HG03442 (cell line): ENCODE data around the gene C1QTNF5.

Experiments used
- ATAC-seq: cut with Tn5 transposase; IDR thresholded peaks from one replicate; pipeline ENCODE4 v1.9.1; 2021; ENCODE audit warnings: mild to moderate bottlenecking, moderate library complexity; ENCODE audit not compliant: unreplicated experiment

Gene C1QTNF5

GRCh38 chr11:119359365-119360214 lies 18.9 kb upstream of the C1QTNF5 start:
- no peak for ATAC-seq

DNA sequence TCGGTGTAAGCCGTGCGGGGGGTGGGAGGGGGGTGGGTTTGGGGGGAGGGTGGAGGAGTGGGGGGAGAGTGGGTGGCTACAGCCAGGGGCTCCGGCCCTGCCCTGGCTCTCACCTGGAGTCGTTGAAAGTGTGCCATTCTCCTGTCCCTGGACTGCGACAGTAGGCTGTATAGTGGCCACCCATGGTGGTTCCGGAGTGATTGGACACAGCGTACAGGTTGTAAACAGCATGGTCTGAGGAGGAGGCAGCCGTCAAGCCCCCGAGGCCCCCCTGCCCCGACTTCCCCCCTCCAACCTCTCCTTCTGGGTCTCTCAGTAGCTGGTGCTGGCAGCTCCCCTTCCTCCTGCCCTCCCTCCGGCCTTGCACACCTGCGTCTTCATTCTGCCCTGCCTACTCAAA lies 16.4 kb upstream of the C1QTNF5 start:
- no peak for ATAC-seq

DNA sequence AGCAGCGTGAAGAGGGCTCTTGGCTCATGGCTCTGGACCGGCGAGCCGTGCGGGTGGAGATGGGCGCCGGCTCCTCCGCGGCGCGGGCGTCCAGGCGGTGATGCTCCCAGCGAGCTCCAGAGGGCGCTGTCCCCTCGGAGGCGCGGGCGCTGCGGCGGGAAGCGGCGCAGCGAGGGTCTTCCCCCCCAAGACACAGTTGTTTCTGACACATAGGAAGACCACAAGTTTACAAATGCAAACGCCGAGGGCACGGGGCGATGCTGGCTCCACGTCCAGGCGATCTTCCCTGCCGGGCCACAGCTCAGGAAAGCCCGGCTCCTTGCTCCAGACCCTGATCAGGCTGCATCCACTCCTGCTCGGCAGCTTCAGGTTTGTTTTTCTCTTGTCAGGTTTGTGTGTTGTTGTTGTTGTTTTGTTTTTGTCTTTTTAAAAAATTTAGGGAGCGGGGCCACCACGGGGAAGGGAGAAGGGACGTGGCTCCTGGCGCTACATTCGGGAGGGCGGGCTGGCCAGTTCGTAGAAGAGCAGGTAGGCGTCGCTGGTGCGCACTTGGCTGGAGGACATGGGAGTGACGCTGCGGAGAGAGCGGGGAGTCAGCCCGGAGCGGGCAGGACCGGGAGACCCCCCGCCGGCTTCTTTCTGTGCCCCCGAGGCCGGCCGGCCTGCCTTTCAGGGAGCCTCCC lies 15.8 kb upstream of the C1QTNF5 start:
- peak; percentile 64 for ATAC-seq

GRCh38 chr11:119355091-119355843 lies 14.6 kb upstream of the C1QTNF5 start:
- ATAC-seq: no peak

DNA sequence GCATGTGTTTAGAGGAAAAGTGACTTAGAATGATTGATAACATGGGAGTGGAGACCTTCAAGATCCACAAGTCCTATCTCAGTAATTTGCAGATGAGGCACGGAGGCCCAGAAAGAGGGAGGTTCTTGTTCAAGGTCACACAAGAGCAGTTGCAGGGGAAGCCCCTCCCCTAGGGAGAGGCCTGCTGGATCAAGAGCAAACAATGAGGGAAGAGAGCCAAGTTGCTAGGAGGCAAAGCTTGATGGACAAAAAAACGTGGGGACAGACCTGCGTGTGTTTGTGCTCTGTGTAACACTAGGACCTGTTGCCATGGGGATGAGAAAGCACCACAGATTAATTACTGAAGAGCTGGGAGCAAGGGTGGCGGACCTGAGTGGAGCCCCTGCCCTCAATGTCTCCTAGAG lies 12.2 kb upstream of the C1QTNF5 start:
- no peak for ATAC-seq

DNA sequence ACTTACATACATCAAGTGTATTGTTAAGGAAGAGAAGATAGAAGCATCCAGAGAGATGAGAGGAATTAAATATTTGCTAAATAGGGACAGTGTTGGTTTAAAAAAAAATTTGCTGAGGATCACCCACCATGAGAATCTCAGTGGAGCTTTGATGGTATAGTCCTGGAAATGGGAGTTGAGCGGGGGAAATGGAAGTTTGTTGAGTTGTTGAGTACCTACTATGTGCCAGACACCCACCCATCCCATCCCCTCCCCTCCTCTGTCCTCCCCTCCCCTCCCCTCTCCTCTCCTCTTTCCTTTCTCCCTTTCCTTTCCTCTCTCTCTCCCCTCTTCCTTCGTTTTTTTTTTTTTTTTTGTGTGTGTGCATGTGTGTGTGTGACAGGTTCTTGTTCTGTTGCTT lies 10.5 kb upstream of the C1QTNF5 start:
- no peak for ATAC-seq

- no peak for ATAC-seq
Observed at GRCh38 chr11:119350302-119350701, 9.6 kb upstream of the C1QTNF5 start.

DNA sequence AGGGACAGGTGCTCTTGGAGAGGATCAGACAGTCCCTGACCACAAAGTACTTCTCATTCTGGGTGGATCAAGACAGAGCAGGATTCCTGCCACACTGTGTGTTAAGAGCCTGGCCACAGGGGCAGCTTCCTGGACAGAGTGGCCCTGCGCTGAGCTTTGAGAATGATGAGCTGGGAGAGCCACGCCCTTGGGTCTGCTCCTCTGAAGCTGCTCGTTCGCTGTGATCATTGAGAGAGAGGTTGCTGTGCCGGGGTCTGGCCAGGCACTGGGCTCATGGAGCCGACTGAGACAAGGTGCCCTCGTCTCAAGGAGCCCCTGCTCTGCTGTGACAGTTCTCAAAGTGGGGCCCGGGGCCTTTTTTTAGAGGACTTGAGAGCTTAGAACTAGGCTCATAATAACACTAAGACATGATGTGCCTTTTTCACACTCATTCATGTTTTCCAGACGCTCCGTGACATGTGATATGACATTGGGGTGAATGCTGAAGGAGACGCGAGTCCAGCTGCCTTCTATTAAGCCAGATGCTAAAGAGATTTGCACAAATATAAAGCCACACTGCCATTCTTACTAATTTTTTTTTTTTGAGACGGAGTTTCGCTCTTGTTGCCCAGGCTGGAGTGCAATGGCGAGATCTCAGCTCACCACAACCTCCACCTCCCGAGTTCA lies 7.4 kb upstream of the C1QTNF5 start:
- no peak for ATAC-seq

DNA sequence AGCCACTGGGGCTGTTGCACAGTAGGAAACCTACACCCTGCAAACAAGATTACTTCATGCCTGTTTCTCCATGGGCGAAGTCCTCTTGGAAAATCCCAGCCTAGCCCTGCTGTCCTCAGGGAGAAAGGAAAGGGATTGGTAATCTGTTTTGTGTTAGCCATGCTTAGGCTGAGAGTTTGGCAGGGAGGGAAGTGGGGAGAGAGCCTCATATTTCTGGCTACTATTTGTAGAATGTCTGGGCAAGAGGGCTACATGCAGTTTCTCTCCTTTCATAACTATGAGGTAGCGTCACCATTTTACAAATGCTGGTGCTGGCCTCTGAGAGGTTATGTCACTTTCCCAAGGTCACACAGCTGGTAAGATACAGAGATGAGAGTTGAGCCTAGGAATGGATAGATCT lies 6.6 kb upstream of the C1QTNF5 start:
- no peak for ATAC-seq

DNA sequence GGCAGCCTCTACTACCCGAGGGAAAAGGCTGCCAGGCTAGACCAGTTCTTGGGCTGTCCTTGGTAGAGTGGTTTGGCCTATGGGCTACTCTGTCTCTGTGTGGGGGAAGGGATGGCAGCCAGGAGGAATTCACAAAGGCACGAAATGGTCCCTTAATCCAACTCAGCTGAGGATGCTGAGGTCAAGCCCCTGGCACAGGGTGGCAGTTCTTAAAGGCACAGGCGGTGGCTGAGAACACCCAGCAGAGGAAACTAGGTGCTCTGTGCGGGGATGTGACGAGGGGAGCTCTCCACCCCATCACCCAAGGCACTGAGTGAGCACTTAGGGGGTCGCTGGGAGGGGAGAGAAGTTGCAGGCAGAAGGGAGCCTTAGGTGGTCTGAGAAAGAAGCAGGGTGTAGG lies 5.9 kb upstream of the C1QTNF5 start, which contains the start of gene MFRP:
Gene MFRP, minus strand, starts transcription at position 101 of the 400 bp plus-strand sequence. CDS start 192 bp downstream, outside the sequence.
- ATAC-seq: no peak

- ATAC-seq: no peak
Observed at GRCh38 chr11:119345685-119346084, 5.0 kb upstream of the C1QTNF5 start.

- no peak for ATAC-seq
Observed at GRCh38 chr11:119344291-119345010, 3.8 kb upstream of the C1QTNF5 start.

DNA sequence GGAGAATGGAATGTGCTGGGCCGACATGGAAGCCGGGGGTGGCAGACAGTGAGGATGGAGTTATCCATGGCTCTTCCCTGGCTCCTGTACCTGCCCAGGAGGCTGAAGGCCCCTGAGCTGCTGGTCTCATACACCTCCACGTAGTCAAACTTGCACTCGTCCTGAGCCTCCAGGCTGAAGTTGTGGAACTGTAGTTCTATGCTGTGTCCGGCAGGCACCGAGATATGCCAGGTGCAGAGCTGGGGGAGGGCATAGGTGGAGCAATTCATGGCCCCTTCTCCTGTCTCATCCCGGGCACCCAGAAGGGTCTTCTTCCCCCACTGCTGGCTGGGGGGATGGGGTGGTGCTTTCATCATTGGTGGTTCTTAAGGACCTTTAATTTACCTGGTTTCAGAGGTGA lies 3.0 kb upstream of the C1QTNF5 start:
- ATAC-seq: no peak

DNA sequence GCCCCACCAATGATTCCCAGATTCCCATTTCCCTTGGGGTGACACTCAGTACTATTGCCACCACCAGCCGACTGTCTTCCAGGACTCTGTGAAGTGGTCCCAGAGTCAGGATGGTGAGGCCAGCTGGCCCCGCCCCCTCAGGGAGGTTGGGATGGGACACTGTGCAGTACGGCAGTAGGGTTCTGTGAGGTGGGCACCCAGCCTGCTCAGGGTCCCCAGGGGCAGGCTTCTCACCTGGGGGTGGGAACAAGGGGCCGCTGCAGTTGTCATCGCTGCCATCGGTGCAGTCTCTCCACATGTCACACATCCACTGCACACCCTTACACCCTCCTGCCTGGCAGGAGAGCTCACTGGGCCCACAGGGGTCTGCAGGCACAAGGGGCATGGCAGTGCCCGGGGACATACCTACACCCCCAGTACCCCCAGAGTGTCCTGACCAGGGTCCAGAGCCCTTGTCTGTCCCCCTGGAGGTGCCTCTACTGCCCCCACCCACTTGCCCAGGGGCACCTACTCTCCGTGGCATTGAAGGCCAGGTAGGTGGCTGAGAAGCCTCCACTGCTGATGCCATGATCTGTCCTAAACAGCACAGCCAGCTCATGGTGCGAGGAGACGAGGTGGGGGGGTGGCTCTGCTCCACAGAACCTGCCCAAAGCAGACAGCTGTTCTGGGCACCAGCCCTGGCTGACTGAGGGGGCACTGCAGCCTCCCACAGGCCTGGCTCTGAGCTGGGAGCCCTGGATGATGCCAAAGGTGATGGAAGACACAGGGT lies 1.9 kb upstream of the C1QTNF5 start:
- ATAC-seq: no peak

DNA sequence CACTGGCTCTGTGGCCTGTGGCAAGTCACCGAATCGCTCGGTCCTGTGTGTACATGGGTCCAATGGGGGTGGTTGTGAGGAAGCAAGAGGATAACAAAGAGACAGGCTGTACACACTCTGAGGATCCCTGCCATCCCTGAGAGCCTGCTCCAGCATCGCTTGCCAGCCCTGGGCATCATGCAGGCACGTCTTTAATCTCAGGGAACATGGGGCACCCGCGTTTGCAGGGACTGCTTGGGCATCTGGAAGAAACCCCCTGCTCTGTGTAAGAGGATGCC lies 1.3 kb upstream of the C1QTNF5 start:
- no peak for ATAC-seq

DNA sequence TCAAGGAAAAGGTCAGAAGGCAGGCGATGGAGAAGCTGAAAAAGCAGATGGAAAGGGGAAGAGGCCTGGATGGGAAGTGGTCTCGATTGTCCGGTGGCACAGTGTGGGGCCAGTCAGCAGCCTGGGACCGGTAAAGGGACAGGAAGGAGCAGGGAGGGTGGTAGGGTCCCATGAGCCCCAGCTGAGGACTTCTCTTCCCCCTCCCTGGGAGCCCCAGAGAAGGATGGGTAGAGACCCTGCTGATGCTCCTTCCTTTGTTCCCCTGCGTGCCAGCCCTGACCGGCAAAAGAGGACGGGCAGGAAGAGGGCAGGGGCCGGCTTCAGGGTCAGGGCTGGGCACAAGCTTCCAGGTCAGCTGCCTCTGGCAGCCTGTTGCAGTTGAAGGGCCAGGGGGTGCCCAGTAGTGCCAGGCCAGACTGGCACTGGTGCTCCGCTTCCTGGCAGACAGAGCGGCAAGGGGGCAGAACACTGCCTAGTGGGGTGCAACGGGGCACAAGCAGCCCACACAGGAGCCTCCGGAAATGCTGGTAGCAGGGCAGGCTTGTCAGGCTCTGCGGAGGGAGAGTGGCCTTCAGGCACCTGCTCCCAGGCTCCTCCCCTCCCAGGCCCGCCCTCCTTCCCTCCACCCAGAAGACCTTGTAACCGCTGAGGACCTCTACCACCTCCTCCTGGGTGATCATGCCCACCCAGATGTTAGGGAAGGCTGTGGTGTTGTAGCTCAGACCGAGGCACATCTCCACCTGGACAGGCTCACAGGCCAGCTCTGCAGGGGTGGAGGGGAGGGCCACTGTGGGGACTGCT lies 739 bp upstream of the C1QTNF5 start:
- no peak for ATAC-seq

DNA sequence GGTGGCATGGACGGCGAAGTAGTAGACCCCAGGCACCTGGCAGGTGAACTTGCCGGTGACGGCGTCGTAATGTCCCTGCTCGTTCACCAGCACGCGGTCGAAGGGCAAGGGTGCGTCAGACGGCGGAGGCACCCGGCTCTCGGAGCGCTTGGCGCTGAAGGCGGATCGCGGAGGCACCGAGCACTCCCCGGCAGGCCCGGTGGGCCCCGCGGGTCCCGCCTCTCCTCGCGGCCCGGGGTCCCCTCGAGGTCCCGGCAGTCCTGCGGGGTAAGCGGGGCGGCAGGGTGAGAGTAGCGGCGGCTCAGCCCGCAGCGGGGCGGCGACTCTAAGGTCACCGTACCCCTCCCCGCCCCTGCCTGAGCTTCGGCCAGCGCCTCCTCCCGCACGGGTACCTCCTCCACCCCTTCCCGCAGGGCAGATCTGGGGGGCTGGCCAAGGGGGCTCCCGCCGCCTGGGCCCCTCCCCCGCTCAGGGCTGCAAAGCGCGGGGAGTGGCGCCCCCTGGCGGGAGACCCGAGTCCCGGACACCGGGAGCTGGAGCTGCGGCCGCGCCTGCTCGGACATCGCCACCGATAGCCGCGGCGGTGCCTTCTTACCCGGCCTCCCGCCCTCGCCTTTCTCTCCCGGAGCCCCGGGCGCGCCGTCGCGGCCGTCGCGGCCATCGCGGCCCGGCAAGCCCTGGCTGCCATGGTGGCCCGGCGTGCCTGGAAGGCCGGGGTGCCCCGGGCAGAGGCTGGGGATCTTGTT lies 921 bp downstream of the C1QTNF5 start:
- no peak for ATAC-seq

- ATAC-seq: no peak
Observed at GRCh38 chr11:119338965-119339588, 1.6 kb downstream of the C1QTNF5 start.
